Stimulated activated CD8-positive, alpha-beta memory T cell treated with anti-CD3 and anti-CD28 coated beads, Interleukin-15, amount 100 ng/mL, for 24 hours (primary cell): ENCODE results near the gene CTPS1.

Experiments
- DNase-seq: peaks from one replicate; pipeline ENCODE4 v3.0.0-alpha.2; 2020; ENCODE audit warnings: low read depth

The CTPS1 gene

GRCh38 chr1:40979241-40980067, at the start of gene CTPS1:
Gene CTPS1 (plus strand): TSS chr1:40979696. CDS start chr1:40983291, 3,595 bp downstream.
- DNase-seq, result peak; percentile 95

GRCh38 chr1:40930174-40930964, 49.1 kb upstream of the CTPS1 start:
- no peak for DNase-seq

- no peak for DNase-seq
These were observed 47.9 kb upstream of the CTPS1 start for GRCh38 chr1:40931601-40932000.

DNA sequence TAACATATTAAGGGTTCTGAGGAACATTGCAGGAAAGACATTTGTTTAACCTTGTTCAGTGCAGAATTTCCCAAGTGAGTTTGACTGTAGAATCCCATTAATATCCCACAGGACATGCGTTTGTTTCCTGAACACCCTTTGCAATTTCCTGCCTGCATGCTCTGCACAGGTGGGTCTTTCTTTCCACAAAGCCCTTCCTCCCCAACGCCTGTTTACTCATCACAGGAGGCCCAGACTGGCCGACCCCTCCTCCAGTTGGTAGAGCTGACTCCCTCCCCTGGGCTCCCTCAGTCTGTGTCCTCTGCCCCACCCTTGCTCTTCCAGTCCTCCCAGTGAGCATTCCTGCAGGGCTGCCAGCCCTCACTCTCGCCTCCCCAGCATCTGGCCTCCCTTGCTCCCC, 47.5 kb upstream of the CTPS1 start:
- DNase-seq, result no peak

- DNase-seq, result no peak
These were observed 42.6 kb upstream of the CTPS1 start for GRCh38 chr1:40936931-40937339.

DNA sequence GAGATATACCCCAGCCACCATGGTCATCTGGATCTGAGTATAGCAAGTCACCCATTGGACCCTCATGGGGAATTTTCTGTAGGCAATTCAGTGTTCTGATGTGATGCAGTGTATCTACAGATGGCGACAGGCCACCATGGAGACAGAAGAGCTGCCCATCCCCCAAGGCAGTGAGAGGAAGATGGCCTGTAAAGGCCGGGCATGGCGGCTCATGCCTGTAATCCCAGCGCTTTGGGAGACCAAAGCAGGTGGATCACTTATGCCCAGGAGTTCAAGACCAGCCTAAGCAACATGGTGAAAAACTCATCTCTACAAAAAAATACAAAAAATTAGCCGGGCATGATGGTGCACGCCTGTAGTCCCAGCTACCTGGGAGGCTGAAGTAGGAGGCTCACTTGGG, 41.1 kb upstream of the CTPS1 start:
- DNase-seq, result no peak

DNA sequence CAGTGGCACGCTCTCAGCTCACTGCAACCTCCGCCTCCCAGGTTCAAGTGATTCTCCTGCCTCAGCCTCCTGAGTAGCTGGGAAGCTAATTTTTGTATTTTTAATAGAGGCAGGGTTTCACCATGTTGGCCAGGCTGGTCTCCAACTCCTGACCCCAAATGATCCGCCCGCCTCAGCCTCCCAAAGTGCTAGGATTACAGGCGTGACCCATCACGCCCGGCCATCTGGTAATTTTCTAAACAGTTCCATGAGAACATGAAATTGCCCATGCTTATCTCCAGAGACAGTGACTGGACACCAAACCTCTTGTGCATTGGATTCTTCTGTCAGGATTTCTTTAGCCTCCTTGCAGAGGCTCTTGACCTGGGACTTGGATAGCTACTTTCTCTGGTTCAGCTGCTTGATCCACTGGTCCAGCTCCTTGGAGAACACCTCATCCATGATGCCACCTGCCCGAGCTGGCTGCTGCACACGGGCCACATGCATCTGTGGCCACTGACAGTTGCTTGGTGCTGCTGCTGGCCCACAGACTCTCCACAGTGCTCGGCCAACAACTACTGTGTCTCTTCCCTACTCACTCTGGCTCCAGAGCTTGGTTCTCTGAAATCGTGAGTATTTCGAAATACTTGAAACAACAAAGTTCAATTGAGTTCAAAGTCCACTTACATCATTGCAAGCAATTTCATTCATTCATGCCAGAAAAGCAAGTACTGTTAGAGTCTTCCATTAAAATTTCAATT, 40.0 kb upstream of the CTPS1 start:
- DNase-seq, result no peak

DNA sequence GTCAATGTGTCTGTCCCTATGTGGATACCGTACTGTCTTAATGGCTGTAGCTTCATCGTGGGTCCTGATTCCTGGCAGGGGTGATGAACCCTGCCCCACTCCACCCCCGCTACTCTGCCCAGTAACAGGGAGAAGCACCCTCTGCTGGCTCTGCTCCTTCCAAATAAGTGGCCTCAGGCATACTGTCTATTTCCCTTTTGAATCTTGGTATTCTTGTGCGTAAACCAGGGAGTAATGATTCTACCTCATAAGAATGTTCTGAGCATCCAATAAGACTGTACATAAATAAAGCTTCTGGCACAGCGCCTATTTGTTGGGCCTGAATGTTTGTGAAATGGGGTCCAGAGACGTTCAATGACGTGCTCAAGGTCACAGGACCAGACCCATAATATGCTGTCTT, 35.2 kb upstream of the CTPS1 start:
- no peak for DNase-seq

DNA sequence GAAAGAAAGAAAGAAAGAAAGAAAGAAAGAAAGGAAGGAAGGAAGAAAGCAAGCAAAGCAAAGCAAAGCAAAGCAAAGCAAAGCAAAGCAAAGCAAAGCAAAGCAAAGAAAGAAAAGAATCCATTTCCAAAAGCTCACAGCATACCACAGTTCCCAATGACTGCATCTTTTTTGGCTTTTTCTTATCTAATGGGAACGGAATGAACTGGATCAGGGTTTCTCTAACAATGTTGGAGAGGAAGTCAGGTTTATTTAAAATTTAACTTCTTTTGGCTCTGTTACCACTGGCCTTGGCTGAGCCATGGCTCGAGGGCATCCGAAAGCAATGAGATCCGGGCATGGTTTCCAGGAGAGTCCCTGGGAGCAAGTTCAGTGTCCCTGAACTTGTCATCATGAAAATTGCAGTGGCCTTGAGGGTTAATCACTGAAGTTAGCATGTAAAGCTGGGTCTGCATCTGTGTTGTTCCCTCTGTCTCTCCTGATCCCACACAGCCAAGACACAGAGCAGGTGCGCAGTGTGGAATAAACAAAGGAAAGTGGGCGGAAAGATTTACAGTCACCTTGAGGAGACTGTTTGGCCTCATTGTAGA, 34.6 kb upstream of the CTPS1 start:
- DNase-seq, result no peak

- no peak for DNase-seq
These were observed 34.0 kb upstream of the CTPS1 start for GRCh38 chr1:40945491-40945973.

GRCh38 chr1:40948741-40949443, 30.6 kb upstream of the CTPS1 start:
- DNase-seq, result peak; percentile 11

GRCh38 chr1:40949563-40949962, 29.9 kb upstream of the CTPS1 start:
- no peak for DNase-seq

DNA sequence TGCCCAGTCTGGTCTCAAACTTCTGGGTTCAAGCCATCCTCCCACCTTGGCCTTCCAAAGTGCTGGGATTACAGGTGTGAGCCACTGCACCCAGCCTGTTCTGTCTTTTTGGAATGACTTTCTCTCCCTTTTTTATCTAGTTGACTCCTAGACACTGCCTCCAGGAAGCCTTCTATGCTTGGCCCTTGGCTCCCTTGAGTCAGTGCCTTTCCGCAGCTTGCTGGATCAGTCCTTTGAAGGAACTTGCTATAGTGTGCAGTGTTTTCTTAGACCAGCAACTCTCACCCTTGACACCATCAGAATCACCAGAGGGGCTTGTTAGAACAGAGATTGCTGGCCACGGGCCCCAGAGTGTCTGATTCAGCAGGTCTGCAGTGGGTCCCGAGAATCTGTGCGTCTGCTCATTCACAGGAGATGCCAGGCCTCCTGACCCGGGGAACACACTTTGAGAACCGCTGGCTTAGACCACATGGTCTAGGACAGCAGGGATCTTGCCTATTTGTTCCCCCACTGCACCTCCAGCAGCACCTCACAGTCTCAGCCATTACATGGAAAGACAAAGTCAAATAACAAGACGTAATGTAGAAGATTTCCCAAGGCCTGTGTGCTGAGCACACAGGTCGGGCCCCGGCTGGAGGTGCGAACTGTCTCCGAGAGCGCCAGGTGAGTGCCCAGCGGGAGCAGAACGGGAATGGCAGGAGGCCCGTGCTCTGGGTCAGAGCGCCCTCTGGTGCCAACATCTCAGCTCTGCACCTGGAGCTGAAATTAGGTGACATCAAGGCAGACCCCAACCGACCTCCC, 27.4 kb upstream of the CTPS1 start:
- peak; percentile 27 for DNase-seq

DNA sequence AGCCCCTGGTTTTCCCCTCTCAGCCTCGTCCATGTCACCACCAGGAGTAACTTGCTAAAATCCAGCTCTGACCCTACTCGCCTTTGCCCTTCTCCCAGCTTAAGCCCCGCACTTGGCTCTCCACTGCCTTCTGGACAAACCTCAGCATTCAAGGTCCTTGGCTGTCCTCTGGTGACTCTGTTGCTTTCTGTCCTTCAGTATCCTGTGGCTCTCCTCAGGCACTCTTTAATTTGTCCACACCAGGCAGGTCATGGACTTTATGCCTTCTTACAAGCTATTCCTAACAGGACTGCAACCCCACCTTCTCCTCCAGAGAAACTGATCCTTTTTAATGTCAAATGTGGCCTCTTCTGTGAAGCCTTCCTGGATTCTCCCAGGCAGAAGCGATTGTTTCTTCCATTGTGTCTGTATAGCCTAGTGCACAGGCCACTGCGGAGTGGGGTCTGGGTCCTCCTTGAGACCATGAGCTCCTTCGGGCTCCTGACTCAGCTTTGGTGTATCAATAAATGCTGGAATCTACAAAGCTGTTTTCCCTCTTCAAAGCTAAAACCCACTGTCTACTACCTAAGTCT, 26.7 kb upstream of the CTPS1 start:
- DNase-seq, result no peak

GRCh38 chr1:40954626-40955025, 24.9 kb upstream of the CTPS1 start:
- no peak for DNase-seq

- DNase-seq, result no peak
These were observed 24.2 kb upstream of the CTPS1 start for GRCh38 chr1:40955266-40955665.

GRCh38 chr1:40956407-40956806, 23.1 kb upstream of the CTPS1 start:
- no peak for DNase-seq

DNA sequence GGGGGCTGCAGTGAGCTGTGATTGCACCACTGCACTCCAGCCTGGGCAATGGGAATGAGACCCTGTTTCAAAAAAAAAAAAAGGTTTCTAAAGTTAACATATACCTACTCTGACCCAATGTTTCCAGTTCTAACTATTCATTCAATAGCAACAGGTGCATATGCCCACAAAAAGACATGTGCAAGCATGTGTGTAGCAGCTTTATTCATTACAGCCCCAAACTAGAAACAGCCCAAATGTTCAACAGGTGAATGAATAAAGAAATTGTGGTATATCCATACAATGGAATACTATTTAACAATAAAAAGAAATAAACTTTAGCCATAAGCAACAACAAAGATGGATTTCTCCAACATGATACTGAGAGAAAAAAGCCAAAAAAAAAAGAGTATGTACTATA, 21.3 kb upstream of the CTPS1 start:
- DNase-seq, result no peak

DNA sequence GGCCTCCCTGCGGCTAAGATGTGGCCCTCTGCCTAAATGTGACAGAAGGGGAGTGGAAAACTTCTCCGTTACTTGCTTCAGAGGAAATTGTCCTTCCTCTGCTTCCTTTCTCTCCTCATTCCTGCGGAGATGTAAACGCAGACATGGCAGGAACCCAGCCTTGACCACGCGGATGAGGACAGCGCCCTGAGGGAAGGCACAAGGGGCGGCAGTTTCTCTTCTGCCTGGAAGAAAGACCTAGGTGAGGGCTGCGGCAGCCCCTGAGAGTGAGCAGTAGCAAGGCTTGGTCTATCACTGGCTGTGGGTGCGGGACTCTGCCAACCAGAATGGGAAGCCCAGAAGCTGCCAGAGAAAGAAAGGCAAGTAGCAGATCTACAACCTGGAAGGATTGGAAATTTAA, 14.0 kb upstream of the CTPS1 start:
- DNase-seq, result no peak

GRCh38 chr1:40966417-40966816, 13.1 kb upstream of the CTPS1 start:
- no peak for DNase-seq
